Hematopoietic multipotent progenitor cell treated with erythropoietin and hydrocortisone succinate and interleukin-3 and kit ligand, for 6 days (in vitro differentiated cells): ENCODE results near the gene OPCML.

Experiments
- DNase-seq: peaks from one replicate; pipeline ENCODE4 v3.0.0-alpha.2; 2015

Gene OPCML

GRCh38 chr11:132686886-132687285 lies 845.4 kb downstream of the OPCML start:
- no peak for DNase-seq

GRCh38 chr11:132685174-132685611 lies 847.1 kb downstream of the OPCML start:
- peak; percentile 2 for DNase-seq

- no peak for DNase-seq
These were observed 848.7 kb downstream of the OPCML start for GRCh38 chr11:132683602-132684001.

GRCh38 chr11:132681971-132682370 lies 850.3 kb downstream of the OPCML start:
- DNase-seq: no peak

GRCh38 chr11:132680584-132680983 lies 851.7 kb downstream of the OPCML start:
- no peak for DNase-seq

- DNase-seq: no peak
These were observed 858.1 kb downstream of the OPCML start for GRCh38 chr11:132674151-132674550.

- no peak for DNase-seq
These were observed 860.4 kb downstream of the OPCML start for GRCh38 chr11:132671851-132672370.

- DNase-seq: no peak
These were observed 861.2 kb downstream of the OPCML start for GRCh38 chr11:132670921-132671675.

GRCh38 chr11:132669949-132670348 lies 862.4 kb downstream of the OPCML start:
- no peak for DNase-seq

- no peak for DNase-seq
These were observed 867.1 kb downstream of the OPCML start for GRCh38 chr11:132665205-132665604.

GRCh38 chr11:132658696-132659095 lies 873.6 kb downstream of the OPCML start:
- DNase-seq: no peak

GRCh38 chr11:132658004-132658403 lies 874.3 kb downstream of the OPCML start:
- no peak for DNase-seq

GRCh38 chr11:132655187-132655855 lies 877.0 kb downstream of the OPCML start:
- no peak for DNase-seq

GRCh38 chr11:132653237-132653636 lies 879.1 kb downstream of the OPCML start:
- no peak for DNase-seq

- no peak for DNase-seq
These were observed 881.2 kb downstream of the OPCML start for GRCh38 chr11:132650969-132651720.

GRCh38 chr11:132649277-132649676 lies 883.0 kb downstream of the OPCML start:
- no peak for DNase-seq

GRCh38 chr11:132648851-132649250 lies 883.5 kb downstream of the OPCML start:
- DNase-seq: no peak

- DNase-seq: no peak
These were observed 885.4 kb downstream of the OPCML start for GRCh38 chr11:132646890-132647289.

GRCh38 chr11:132644520-132645239 lies 887.6 kb downstream of the OPCML start:
- DNase-seq: no peak

GRCh38 chr11:132643239-132643638 lies 889.1 kb downstream of the OPCML start:
- no peak for DNase-seq

GRCh38 chr11:132640952-132641351 lies 891.3 kb downstream of the OPCML start:
- DNase-seq: no peak

- no peak for DNase-seq
These were observed 892.3 kb downstream of the OPCML start for GRCh38 chr11:132639986-132640385.

GRCh38 chr11:132639403-132639802 lies 892.9 kb downstream of the OPCML start:
- no peak for DNase-seq
